Testis (tissue), 3 donors: ENCODE measurements around the gene HJURP. TPM values are rescaled to one million over a fixed set of nuclear protein-coding genes. Genes with fewer than 3 reads are reported as not detected.

Source experiments
- DNase-seq: peaks from one replicate; pipeline ENCODE4 v3.0.0-alpha.2; 2019
- H3K27ac ChIP-seq, 2 donors: fragments of 200-600 bp; sonication (generic); one replicate each; pipeline ENCODE4 v1.5.1; 2019
- H3K27me3 ChIP-seq: fragments of 200-600 bp; sonication (generic); one replicate; pipeline ENCODE4 v1.5.1; 2019
- H3K36me3 ChIP-seq: fragments of 200-600 bp; sonication (generic); one replicate; pipeline ENCODE4 v1.5.1; 2017; ENCODE audit warnings: low read depth; ENCODE audit errors: missing control alignments
- H3K4me1 ChIP-seq: fragments of 200-600 bp; sonication (generic); one replicate; pipeline ENCODE4 v1.5.1; 2019
- H3K4me3 ChIP-seq, 2 donors: fragments of 200-600 bp; sonication (generic); one replicate each; pipeline ENCODE4 v1.5.1; 2017 to 2019
- H3K9me3 ChIP-seq: fragments of 200-600 bp; sonication (generic); one replicate; pipeline ENCODE4 v1.5.1; 2017
- CTCF ChIP-seq, 3 experiments: fragments of 450-650 bp in 2 of 3; fragments of 200-600 bp in 1 of 3; sonication (generic) in 1 of 3; IDR thresholded peaks; one replicate each; pipeline ENCODE4 v1.5.1; 2016 to 2019; ENCODE audit warnings: antibody characterized with exemption in 3 of 3, mild to moderate bottlenecking in 2 of 3, moderate library complexity in 1 of 3
- POLR2A ChIP-seq: fragments of 450-650 bp; IDR thresholded peaks from one replicate; pipeline ENCODE4 v1.6.1; 2017; ENCODE audit warnings: antibody characterized with exemption, mild to moderate bottlenecking, moderate library complexity
- WGBS, 2 donors: methylation state at CpG; one replicate each; pipeline ENCODE4 v1.1.5; 2018; 5-methylcytosine and 5-hydroxymethylcytosine counted together
- intact Hi-C: fragments of 100-400 bp; cut with DNase I; formaldehyde crosslinking; loops from one replicate; pipeline ENCODE4 v1.15.1; 2023; ENCODE audit warnings: low total_unique reads
- polyA plus RNA-seq: library from polyadenylated mRNA; stranded (reverse); fragments of 350-450 nt; fragmentation: Illumina TruSeq; extraction: RNeasy Lipid Tissue Mini Kit (QIAGEN cat#74804); gene quantifications from one replicate; pipeline ENCODE4 v1.2.3, GENCODE V29; 2014; ENCODE audit warnings: low read depth, low replicate concordance; ENCODE audit not compliant: insufficient read depth
- total RNA-seq, 2 donors: library from RNA; depleted of rRNA; stranded (reverse); fragments of >200 nt; gene quantifications; one replicate each; pipeline ENCODE4 v1.2.3, GENCODE V29; 2016

Gene HJURP
- total and polyA plus RNA-seq, 3 donors from 2014 or later, result 10.2 to 30.2 (median 13.9) TPM

GRCh38 chr2:233835230-233836186 is 18.8 kb downstream of the HJURP start:
- TF ChIP-seq CTCF (IDR thresholded peaks at IDR 0.05), result no peak
- no peak for TF ChIP-seq POLR2A
- Histone ChIP-seq H3K4me3 (no peak overlapping the region), H3K4me1 (peaks cover 4% of the 10 kb centered on the region), H3K9me3 (no peaks in the 10 kb centered on the region), H3K36me3 (no peaks in the 10 kb centered on the region), H3K27me3 (no peaks in the 10 kb centered on the region), H3K27ac (no peak overlapping the region)
- WGBS, 2 donors, result 94 to 95% methylated on average over 14 of the region's 14 CpGs
- no peak for DNase-seq
- intact Hi-C loops, result no loop called here

DNA sequence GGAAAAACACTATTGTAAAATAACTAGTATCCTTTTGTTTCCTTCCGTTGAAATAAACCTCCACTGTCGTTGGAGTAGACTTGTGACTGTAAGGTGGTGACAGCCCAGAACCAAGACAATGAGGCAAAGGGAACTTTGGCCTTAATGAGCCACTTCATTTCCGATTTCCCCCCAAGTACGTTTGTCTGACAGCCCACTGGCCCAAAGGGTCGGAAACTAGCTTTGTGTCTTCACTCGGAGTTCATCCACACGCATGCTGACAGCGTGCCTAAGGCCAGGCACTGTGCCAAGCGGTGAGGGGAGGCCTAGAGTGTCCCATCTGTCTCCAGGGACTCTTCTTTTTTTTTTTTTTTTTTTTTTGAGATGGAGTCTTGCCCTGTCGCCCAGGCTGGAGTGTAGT is 21.0 kb downstream of the HJURP start:
- no peak overlapping the region for H3K27ac ChIP-seq
- H3K9me3 ChIP-seq, result no peaks in the 10 kb centered on the region
- no peak overlapping the region for H3K4me3 ChIP-seq
- TF ChIP-seq POLR2A, result no peak
- TF ChIP-seq CTCF (IDR thresholded peaks at IDR 0.05), result no peak
- WGBS, 2 donors, result 47 to 63% methylated on average over 9 to 10 of the region's 10 CpGs
- H3K27me3 ChIP-seq, result no peaks in the 10 kb centered on the region
- DNase-seq, result no peak
- peaks cover 4% of the 10 kb centered on the region for H3K4me1 ChIP-seq
- intact Hi-C loops, result no loop called here
- H3K36me3 ChIP-seq, result no peaks in the 10 kb centered on the region

DNA sequence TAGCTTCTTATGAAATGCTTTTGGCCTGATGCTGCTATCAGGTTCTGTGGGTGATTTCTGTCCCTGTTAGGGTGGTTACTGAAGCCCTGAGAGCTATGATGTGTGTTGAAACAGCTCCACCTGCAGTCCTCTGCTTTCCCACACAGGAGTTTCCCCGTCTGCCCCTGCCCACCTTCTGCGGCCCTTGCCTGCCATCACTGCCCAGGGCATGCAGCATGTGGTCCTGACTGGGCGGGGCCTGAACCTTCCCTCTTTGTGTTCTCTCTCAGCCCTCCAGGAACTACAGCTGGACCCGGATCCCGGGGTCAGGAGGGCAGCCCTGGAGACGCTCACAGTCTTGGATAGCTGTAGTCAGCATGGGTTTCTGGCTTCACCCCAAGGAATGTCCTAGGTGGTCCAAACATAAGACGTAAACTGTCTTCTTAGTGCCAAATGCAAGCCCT is 21.4 kb downstream of the HJURP start:
- Histone ChIP-seq H3K27me3 (no peaks in the 10 kb centered on the region), H3K4me1 (peaks cover 4% of the 10 kb centered on the region), H3K4me3 (no peak overlapping the region), H3K36me3 (no peaks in the 10 kb centered on the region), H3K27ac (no peak overlapping the region), H3K9me3 (no peaks in the 10 kb centered on the region)
- 52% methylated on average over 7 of the region's 7 CpGs for WGBS, 2 donors
- peak; percentile 25 for DNase-seq
- TF ChIP-seq CTCF (IDR thresholded peaks at IDR 0.05), result no peak
- TF ChIP-seq POLR2A, result no peak
- intact Hi-C loops, result no loop called here

DNA sequence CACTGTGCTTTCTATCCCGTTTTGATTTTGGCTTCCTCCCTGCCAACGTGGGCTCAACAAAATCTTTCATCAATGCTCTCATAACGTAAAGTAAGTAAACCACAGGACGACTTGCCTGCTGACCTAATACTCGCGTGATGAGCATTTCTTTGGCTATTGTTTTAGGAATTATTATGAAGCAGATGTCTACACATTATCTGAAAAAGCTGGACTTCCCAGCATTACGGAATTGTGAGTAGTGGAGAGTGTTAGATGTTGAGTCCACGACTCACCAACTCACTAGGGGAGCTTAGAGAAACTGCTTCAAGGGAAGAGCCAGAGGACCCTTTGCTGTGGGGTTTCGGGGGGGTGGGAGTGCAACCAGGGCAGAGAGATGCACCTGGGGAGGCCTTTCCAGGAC is 21.9 kb downstream of the HJURP start:
- intact Hi-C loops, result no loop called here
- no peak overlapping the region for H3K27ac ChIP-seq
- DNase-seq, result no peak
- H3K27me3 ChIP-seq, result no peaks in the 10 kb centered on the region
- H3K4me3 ChIP-seq, result no peak overlapping the region
- H3K9me3 ChIP-seq, result no peaks in the 10 kb centered on the region
- peaks cover 4% of the 10 kb centered on the region for H3K4me1 ChIP-seq
- WGBS, 2 donors, result 83 to 92% methylated on average over 9 of the region's 9 CpGs
- H3K36me3 ChIP-seq, result no peaks in the 10 kb centered on the region
- TF ChIP-seq POLR2A, result no peak
- no peak for TF ChIP-seq CTCF (IDR thresholded peaks at IDR 0.05)
